ENCODE data around the gene GSS.

Gene GSS

DNA sequence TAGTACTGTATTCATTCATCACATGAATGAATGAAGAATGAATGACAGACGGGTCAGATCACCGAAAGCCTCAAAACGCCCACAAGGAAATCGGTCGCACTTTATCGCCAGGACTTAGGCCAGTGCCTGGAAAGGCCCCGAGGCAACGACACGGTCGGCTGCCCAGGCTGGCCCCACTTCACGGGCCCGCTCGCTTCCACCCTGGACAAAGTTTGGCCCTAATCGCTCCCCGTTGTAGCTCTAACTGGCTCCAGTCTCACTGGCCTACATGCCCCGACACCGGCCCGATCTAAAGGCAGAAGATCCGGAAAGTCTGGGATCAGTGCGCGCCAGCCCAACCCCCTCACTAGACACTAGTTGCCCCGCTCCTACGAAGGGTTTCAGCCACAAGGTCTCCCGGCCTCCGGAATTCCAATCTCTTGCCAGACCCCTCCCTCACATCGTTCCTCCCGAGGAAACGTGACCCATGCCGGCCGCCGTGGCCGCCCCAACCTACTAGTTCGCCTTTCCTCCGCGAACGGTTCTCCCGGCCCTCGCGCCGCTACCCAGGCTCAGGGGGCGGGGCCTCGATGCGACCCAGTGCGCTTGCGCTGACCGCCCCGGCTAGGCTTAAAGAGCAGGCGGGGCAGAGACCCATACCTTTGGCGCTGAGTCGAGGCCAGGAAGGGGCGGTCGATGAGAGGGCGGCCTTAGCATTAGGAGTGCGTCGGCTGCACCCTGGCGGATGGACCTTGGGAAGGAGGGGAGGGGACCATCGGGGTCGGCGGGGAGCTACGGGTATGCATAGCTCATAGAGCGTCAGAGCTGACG, at the start of gene GSS, which contains the start of gene MYH7B:
Gene GSS (minus strand): TSS at position 576 of the 810 bp plus-strand sequence. CDS start 3,954 bp downstream, outside the sequence.
Gene MYH7B (plus strand): TSS at position 638 of the 810 bp plus-strand sequence. CDS start 22,138 bp downstream, outside the sequence.
- DNase-seq (ENCODE audit: low spot score) = peak; percentile 91

DNA sequence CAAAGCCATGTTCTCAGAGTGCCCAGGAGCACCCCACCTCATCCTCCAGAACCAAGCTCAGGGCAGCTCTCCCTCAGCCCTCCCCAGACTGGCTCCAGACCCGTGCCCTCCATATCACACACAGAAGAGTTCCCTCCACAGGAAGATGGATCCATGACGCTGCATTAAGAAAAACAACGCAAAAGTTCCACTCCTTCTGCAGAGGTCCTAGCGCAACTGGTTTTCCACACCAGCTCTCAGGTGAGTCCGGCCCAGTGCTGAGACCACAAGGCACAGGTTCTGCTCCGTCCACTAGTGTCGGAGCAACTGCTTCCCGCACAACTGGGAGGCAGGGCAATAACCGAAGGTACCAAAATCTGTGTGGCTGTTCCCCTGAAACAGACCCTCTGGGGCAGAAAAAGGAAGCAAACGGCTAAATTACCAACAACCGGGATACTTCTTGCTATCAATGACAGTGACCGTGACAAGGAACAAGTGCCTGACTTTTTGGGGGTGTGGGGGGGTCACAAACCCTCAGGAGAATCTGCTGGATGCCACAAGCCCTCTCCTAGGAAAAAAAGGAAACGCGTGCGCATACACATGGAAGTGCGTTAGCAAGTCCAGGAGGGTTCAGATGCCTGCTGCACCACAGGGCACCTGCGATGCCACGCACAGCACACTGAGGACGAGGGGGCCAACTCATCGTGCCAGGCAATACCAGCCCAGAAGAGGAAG, 49.3 kb upstream of the GSS start:
- no peak for DNase-seq (ENCODE audit: low spot score)

GRCh38 chr20:35004051-35004725, 48.6 kb upstream of the GSS start:
- DNase-seq (ENCODE audit: low spot score) = no peak

- DNase-seq (ENCODE audit: low spot score) = no peak
Measured at GRCh38 chr20:35003211-35004031, 47.8 kb upstream of the GSS start.

- no peak for DNase-seq (ENCODE audit: low spot score)
Measured at GRCh38 chr20:35002426-35003210, 47.0 kb upstream of the GSS start.

GRCh38 chr20:35001596-35002362, 46.2 kb upstream of the GSS start:
- DNase-seq (ENCODE audit: low spot score) = no peak

DNA sequence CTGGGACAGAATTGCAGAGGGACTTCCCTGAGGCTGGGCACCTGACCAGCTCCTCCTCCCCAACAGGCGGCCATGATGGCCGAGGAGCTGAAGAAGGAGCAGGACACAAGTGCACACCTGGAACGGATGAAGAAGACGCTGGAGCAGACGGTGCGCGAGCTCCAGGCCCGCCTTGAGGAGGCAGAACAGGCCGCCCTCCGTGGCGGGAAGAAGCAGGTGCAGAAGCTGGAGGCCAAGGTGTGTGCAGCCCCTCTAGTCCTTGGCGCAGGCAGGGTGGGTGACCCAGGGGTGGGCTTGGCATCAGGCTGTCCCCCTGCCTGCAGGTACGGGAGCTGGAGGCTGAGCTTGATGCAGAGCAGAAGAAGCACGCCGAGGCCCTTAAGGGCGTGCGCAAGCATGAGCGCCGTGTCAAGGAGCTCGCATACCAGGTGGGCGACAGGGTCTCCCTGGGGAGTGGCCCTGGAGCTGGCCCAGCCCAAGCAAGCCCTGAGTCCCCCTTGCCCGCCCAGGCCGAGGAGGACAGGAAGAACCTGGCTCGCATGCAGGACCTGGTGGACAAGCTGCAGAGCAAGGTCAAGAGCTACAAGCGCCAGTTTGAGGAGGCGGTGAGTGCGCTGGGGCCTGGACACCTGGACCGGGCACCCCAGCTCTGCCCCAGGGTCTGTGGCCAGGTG, 45.5 kb upstream of the GSS start:
- no peak for DNase-seq (ENCODE audit: low spot score)

- DNase-seq (ENCODE audit: low spot score) = no peak
Measured at GRCh38 chr20:35000311-35000921, 44.8 kb upstream of the GSS start.

DNA sequence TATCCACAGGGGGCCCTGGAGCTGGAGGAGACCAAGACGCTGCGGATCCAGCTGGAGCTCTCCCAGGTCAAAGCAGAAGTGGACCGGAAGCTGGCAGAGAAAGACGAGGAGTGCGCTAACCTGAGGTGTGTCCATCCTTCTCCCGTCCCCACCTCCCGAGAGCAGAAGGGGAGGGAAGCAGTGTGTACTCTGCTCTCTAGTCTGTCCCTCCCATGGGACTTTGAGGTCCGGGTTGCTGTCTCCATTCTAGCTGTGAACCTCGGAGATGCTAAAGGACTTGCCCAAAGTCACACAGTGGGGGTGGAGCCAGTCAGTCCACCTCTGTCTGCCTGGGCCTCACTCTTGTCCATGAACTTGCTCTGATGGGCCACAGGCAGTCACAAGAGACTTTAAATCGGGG, 44.2 kb upstream of the GSS start:
- DNase-seq (ENCODE audit: low spot score) = no peak

- DNase-seq (ENCODE audit: low spot score) = no peak
Measured at GRCh38 chr20:34999021-34999451, 43.4 kb upstream of the GSS start.

GRCh38 chr20:34998331-34998950, 42.8 kb upstream of the GSS start:
- DNase-seq (ENCODE audit: low spot score) = no peak

DNA sequence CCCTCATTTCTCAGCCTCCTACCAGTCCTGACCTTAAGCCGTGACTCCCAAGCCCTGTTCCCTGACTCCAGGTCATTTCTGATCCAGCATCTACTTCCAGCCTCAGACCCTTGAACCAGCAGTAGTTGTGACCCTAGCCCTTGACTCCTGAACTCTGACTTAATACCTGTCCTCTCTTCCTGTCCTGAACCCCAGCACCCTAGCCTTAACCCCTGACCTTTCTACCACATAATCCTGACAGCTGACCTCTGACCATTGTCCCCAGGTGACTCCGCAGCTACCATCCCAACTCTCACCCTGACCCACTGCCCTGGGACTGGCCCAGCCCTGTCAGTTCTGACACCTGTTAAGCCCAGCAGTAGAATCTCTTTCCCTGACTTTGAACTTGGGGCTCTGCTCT, 42.2 kb upstream of the GSS start:
- no peak for DNase-seq (ENCODE audit: low spot score)

DNA sequence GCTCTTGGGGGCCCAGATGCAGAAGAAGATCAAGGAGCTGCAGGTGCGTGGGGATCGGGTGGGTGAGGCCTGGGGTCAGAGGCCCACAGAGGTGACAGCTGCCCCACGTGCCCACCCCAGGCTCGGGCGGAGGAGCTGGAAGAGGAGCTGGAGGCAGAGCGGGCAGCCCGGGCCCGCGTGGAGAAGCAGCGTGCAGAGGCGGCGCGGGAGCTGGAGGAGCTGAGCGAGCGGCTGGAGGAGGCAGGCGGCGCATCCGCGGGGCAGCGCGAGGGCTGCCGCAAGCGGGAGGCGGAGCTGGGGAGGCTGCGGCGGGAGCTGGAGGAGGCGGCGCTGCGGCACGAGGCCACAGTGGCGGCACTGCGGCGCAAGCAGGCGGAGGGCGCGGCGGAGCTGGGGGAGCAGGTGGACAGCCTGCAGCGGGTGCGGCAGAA, 41.5 kb upstream of the GSS start:
- no peak for DNase-seq (ENCODE audit: low spot score)

- no peak for DNase-seq (ENCODE audit: low spot score)
Measured at GRCh38 chr20:34996243-34997028, 40.8 kb upstream of the GSS start.

- DNase-seq (ENCODE audit: low spot score) = no peak
Measured at GRCh38 chr20:34995696-34996095, 40.1 kb upstream of the GSS start.

DNA sequence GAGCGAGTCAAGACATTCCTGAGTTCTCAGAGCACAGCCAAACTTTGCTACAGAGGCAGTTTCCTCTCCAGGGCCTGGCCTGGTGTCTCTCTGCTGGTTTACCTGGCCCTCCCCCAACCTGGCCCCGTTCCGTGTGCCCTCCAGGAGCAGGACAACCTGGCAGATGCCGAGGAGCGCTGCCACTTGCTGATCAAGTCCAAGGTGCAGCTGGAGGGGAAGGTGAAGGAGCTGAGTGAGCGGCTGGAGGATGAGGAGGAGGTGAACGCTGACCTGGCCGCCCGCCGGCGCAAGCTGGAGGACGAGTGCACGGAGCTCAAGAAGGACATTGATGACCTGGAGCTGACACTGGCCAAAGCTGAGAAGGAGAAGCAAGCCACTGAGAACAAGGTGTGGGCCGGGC, 39.6 kb upstream of the GSS start:
- no peak for DNase-seq (ENCODE audit: low spot score)

DNA sequence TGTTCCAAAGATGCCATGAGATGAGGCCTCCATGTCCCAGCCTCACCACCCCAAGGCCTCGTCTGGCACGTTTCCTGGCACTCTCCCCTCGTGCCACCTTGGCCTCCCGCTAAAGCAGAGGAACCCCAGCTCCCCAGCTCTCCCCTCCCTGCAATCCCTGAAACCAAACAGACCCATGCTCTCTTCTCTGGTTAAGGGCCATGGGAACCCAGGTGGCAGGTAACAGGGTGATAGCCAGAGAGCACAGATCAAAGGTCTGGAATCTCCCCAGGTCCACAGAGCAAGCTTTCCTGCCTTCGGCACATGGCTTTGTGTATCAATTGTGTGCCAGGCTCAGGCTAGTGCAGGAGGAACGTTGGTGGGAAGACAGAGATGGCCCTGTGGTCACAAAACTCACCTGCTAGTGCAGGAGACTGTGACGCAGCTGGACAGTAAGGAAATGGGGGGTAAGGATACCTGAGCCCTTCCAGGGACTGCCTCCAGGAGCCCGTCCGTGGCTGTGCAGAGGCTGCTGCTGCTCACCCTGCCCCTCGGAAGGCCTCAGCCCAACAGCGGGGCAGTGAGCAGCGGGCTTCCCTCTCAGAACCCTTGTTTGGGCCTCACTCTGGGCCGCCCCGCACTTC, 39.0 kb upstream of the GSS start:
- no peak for DNase-seq (ENCODE audit: low spot score)
